NK-92 (cell line): Measurements from ENCODE around the gene ADPRHL1.
"Not testable (repeated sequence)": the region's sequence is repeated elsewhere in the genome, so short reads cannot be mapped to it uniquely, and the experiment has no call there.

Experiments
- DNase-seq: peaks from one replicate; lab custom pipeline; 2025; ENCODE audit not compliant: unreplicated experiment; lab: John Stamatoyannopoulos, UW

The ADPRHL1 gene

DNA sequence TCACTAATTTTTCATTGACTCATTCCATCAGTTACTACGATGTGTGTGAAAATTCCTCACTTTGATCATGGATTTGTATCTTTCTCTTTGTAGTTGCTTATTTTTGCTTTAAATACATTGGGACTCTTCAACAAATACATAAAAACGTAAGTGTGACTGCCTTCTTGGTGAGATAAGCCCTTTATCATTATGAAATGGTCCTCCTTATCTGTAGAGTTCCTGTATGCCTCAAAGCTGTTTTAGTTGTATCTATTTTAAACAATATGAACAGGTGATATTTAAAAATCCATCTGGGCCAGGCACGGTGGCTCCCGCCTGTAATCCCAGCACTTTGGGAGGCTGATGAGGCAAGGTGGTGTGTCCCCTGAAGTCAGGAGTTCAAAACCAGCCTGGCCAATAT lies 25.9 kb upstream of the ADPRHL1 start:
- no peak for DNase-seq

DNA sequence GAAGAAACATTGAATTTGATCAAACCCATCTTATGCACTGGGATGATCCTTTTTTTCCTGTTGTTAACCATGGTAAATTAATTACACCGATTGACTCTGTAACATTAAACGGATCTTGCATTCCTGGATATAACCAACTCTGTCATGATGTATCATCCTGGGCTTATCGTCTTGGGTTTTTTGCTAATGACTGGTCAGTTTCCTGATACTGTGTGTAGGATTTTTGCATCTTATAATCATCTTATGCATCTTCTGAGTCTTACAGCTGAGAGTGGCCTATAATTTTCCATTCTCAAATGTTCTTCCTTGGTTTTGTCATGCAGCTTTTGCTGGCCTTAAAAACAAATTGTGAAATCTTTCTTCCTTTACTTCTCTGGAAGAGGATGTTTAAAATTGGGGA lies 24.4 kb upstream of the ADPRHL1 start:
- no peak for DNase-seq

DNA sequence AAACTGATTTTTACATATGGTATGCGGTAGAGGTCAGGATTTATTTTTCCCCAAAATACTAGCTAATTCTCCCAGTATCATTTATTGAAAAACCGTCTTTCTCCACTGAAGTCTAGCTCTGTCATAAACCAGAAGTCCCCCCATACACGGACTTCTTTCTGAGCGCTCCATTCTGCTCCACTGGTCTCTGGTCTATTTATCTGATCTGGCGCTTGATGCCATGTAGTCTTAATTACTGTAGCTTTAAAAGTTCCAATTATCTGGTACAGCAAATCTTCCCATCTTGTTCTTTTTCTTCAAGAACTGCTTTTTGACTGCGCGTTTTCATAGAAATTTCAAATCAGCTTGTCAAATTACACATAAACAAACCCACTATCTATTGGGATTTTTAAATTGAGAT lies 23.5 kb upstream of the ADPRHL1 start:
- DNase-seq = no peak

DNA sequence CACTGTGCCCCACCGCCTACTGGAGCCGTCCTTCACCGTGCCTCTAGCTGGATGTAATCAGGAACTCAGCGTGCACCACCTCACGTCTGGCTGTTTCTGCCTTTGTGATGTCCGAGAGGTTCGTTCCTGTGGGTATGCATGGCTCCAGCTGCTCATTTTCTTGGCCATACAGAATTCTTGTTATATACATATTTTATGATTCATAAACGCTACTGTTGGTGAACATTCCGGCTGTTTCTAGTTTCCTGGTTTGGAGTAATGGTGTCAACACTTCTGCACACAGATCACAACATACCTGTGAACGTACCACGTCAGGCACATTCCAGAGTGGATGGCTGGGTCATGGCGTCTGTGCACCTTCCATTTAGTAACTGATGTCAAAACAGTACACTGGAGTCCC lies 22.6 kb upstream of the ADPRHL1 start:
- no peak for DNase-seq

DNA sequence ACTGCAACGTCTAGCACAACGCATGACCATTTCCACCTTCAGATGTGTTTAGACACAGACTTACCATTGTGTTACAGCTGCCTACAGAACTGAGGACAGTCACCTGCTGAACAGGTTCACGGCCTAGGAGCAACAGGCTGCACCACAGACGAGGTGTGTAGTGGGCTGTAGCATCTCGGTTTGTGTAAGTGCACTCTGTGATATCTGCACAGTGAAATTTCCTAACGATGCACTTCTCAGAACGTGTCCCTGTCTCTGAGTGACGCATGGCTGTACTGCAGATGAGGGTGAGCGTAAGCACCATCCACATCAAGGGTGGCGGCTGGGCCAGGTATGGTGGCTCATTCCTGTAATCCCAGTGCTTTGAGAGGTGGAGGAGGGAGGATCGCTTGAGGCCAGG lies 22.0 kb upstream of the ADPRHL1 start:
- no peak for DNase-seq

DNA sequence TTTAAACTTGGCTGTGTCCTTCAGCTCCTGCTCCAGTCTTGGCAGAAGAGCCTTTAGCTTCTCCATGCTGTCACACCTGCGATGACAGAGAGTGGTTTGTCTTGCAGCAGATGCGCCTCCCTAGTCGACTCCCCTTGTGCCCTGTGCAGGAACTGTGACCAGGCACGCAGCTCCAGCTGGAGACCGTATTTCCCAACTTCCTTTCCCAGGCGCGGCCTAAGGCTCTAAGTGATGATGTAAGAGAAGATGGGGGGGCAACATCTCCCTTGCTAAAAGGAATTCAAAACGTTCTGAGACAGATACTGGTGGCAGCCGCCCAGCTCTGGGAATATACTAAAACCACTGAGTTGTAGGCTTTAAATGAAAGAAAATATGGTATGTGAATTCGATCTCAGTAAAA lies 20.9 kb upstream of the ADPRHL1 start:
- DNase-seq = no peak

DNA sequence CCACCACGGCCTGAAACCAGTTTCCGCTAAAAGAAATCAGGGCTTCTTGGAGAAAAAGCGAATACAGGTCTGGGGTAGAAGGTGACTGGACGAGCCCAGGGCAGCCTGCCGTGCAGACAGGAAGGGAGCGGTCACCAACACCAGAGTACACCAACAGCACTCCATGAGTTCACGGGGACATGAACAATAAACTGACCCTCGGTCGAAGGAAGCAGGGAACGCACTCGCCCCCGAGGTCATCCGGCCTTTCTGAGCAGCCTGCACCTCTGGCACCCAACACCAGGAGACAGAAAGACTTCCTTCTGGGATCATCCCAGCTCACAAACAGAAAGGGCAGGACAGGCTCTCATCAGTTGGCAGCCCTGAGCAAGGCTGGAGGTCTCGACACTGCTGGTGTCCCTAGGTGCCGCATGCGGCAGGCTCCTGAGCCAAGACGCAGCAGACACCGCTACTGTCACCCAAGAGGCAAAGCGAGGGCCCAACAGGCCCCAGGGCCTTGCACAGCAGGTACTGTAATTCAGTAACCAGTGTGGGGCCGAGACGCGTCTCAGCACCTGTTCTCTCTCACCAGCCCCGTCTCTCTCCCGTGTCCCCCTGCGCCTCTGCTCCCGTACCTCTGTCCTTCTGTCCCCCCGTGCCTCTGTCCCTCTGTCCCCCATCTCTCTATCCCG lies 19.2 kb upstream of the ADPRHL1 start:
- no peak for DNase-seq

DNA sequence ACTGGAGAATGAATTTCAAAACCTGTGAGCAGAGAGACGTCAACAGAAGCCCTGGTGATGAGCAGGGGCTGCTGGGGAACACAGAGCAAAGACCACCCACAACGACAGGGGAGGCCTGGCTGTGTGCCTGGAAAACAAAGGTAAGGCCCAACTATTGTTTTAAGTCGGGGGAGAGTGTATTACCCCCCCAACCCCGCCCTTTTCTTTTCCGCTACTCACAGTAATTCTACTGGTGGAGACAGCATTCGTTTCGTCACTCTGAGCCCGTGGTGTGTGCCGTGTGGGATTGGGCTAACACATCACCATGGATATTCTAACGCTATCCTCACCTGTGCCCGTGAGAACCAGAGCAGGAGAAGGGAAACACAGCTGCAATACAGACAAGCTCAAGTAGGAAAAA lies 18.6 kb upstream of the ADPRHL1 start:
- DNase-seq = no peak

DNA sequence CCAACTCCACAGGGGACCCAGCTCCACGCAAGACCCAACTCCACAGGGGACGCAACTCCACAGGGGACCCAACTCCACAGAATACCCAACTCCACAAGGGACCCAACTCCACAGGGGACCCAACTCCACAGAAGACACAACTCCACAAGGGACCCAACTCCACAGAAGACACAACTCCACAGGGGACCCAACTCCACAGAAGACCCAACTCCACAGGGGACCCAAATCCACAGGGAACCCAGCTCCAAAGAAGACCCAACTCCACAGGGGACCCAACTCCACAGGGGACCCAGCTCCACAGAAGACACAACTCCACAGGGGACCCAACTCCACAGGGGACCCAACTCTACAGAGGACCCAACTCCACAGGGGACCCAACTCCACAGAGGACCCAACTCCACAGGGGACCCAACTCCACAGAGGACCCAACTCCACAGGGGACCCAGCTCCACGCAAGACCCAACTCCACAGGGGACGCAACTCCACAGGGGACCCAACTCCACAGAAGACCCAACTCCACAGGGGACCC lies 17.4 kb upstream of the ADPRHL1 start:
- DNase-seq = not testable (repeated sequence)

DNA sequence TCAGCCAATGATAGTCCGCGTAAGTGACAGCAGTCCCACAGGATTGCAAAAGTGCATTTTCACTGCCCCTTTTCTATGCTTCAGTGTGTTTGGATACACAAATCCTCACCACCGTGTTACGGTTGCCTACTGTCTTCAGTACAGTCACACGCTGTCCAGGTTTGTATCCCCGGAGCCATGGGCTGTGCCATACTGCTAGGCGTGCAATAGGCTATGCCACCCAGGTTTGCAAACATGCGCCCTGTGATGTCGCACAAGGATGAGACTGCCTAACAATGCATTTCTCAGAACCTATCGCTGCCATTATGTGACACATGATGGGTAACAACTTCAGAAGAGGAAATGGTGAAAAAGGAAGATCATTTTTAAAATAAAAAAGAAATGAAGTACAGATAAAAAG lies 16.8 kb upstream of the ADPRHL1 start:
- no peak for DNase-seq

DNA sequence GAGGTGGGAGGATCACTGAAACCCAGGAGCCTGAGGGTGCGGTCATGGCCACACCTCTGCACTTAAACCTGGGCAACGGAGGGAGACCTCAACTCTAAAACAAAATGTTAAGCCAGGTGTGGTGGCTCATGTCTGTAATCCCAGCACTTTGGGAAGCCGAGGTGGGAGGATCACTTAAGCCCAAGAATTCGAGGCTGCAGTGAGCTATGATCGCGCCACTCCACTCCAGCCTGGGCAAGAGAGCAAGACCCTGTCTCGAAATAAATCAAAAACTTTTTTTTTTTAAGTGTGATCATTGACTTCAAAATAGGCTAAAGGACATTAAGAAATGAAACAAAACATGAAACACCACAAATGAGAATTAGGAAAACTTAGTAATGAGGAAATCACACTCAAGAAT lies 16.3 kb upstream of the ADPRHL1 start:
- no peak for DNase-seq

DNA sequence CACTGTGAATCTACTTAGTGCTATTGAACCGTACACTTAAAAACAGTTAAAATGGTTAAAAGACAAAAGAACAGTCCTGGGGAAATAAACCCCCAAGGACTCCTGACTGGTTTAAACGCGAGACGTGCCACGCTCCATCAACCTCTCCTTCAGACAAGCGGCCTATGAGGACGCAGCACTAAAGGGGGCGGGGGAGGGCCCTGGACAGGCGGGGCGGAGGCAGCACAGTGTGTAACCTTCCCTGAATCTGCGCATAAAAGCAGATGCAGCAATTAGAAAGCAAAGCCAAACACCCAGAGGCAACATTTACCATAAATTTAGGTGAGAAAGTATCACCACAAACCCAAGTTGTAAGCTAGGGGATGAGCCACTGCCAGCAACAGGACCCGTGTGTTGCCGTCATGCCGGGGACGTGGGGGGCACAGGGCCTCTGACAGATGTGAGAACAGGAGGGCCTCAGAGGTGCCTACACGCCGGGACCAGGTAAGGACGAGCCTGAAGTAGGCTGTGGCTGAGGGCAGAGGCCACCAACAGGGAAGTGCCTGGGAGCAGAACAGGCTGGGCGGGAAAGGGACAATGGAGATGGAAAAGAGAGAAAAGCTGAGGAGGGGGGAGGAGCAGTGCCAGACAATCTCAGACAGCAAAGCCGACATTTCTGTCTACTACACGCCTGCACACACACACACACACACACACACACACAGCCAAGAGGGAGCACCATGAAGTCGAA lies 15.3 kb upstream of the ADPRHL1 start:
- DNase-seq = no peak

DNA sequence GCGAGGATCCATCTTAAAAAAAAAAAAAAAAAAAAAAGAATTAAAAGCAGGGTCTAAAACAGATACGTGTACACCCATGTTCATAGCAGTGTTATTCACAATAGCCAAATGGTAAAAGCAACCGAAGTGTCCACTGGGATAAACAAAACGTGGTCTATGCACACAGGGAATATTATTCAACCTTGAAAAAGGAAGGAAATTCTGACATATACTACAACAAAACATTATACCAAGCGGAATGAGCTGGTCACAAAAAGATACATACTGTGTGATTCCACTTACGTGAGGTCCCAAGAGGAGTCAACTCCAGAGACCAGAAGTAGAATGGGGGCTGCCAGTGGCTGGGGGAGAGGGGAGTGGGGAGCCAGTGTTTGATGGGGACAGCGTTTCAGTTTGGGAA lies 14.7 kb upstream of the ADPRHL1 start:
- no peak for DNase-seq

DNA sequence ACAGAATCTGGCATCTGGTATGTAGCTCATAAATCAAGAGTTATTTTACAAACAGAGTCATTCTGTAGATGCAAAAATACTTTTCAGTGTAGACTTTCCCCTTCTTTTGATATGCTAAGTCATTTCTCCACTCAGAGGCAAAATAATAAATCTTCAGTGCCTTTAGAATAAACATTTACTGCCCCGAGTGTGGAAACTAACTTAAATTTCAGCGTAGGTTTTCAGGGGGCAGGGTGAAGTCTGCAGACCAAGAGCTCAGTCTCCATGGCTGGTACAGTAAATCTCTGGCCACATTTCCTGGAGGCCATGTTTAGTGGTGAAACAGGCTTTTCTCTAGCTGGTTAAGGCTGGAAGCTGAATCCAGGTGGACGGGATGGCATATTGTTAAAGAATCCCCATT lies 13.1 kb upstream of the ADPRHL1 start:
- no peak for DNase-seq

DNA sequence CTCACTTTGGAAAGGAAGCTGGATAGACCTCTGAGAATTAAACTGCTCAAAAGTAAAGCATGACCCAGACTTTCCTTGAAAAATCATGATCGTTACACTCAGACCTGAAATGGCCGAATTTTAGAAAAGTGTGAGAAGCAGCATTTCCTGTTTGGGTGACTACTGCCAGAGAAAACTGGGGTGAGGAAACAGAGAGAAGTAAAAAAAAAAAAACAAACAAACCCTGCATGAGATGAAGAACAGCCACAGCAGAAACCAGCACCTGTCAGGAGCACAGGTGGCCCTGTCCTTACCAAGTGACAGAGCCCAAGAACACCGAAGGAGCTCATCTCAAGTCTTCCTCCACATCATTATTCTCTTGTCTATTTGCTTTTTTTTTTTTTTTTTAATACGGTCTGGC lies 12.0 kb upstream of the ADPRHL1 start:
- no peak for DNase-seq

DNA sequence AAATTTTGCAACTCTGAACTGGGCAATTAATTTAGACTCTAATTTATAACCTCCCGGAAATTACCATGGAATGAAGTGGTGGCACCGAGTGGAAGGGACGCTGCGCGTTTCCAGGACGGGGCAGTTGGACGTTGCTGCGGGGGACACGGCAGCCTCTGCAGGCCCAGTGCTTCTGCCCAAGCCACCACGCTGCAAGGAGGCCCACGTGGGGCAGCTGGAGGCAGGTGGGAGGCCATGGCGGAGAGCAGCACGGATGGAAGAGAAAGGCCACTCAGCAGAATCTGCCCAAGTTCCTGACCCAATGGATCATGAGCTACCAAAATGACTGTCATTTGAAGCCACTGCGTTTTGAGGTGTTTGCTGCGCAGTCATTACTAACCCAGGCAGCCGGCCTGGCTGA lies 11.2 kb upstream of the ADPRHL1 start:
- no peak for DNase-seq

DNA sequence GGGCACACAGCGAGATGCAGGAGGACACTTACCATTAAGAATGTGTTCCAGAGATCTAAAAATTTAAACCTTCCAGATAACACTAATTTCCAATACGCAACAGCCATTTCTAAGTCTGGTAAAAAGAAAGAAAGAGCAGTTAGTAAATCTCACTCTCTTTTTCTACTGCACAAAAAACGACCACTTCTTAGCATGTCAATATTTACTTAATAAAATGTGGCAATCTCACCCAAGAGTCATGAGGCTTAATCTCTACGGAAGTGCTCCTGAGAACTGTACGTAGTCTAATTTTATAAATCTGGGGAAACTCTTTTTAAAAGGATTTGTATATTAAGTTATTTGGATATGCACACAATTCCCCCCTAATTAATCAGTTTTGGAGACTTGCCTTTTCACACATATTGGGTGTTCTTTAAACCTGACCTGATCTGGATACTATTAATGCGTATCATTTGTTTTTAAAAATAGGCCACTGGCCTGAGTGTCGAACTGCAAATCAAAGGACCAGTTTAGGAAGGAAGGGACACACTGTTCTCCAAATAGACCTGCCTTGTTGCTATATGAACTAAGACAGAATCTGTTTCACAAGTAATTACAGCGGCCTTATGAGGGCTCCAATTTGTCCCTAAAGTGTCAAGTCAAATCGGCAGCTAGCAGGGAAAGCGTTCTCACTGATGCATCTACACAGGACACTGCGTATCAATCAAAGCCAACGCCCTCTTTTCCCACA lies 7.9 kb upstream of the ADPRHL1 start:
- no peak for DNase-seq

DNA sequence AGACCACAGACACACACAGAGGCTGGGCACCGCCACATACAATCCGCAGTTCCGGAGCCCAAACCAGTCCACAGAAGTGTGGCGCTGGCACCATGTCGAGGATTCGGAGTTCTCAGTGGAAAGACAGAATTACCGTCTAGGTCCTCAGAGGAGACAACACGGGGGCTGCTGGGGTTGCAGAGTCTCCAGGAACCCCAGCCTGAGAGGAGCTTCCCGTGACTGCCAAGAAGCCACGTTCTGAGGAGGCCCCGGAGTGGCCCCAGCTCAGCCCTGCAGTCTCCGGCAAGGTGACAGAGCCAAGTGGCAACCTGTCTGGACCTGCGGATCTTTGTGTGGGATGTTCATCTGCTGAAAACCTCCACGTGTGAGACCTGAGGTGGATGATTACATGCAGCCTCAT lies 7.3 kb upstream of the ADPRHL1 start:
- DNase-seq = no peak

DNA sequence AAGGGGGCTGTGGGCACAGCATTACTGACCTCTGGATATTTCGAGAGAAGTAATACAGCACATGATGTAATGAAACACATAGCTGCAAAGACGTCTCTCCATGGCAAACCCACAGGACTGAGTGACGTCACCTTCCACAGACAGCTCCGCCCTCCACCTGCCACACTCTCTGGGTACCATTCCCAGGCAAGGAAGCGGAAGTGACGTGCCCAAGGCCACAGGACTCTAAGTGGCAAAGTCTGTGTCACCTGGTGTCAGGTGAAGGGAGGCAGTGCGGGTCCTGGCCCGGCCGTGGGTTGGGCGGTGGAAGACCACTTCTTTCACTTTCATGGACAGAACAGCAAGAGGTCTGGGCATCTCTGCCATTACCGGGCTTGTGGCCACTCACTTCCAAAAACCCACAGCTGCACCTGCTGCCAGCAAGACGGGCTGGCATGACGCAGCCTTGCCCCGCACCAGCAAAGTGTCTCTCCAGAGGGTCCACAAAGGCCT lies 6.8 kb upstream of the ADPRHL1 start:
- DNase-seq = no peak

DNA sequence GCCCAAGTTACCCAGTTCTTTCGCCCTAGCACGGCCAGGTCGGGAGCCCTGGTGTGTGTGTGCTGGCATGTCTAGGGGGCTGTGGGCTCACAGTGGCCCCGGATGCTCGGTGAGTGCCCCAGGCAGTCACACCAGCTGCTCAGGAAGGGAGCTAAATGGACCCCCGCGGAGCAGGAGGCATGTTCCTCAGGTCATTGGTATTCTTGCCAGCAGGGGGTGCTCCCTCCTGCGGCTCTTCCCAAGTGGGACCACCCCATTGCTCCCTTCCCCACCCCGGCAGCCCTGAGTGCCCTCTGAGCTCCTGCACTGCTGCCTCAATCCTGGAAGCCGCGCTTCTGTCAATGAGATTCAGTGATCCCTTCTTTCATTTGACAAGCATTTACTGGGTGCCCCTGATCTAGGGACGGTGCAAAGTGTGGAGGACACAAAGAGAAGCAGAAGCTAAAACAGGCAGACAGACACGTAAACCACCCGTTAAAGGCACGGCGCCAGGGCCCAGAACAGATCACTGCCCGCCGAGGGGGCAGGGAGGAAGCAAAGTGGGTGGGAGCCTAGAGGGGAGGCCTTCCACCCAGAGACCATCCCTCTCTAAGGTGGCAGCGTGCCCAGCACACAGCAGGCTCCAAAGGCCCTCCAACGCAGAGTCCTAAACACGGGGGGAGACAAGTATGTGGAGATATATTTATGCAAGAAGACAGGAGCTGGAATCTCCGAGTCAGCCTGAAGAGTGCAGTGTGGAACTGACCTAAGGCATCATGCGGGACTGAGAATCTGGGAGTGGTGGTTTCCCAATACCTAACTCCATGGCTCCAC lies 5.2 kb upstream of the ADPRHL1 start:
- no peak for DNase-seq

DNA sequence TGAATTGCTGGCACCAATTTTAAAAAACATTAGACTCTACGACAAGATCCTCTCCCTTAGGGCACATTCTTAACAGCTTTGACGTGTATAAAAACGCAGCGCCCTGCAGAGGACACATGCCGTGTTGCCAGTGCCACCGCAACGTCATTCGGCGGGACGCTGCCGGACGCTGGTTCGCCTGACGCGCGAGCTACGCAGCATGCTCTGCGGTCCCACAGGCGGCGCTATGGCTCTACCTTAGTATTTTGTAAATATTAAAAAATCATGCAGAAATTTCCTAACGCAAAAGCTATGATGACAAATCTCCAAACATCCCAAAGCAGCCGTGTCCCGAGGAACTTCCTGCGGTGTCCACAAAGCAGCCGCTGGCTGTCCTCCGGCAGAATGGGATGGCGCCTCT lies 4.2 kb upstream of the ADPRHL1 start:
- DNase-seq = no peak
